ENCODE results near the gene EPB41. TPM values are rescaled to one million over a fixed set of nuclear protein-coding genes. Genes with fewer than 3 reads are reported as not detected.

EPB41 gene
- total and polyA plus RNA-seq, 9 of the 15 experiments (the other 6 are each of a cell fraction or from before 2014, with no cell fraction given): 3.7 to 213 (median 141) TPM

GRCh38 chr1:29123887-29124365, 209.6 kb downstream of the EPB41 start, which contains the start of gene TMEM200B:
TSS of gene TMEM200B (minus strand) at chr1:29123903. CDS start at chr1:29121828, 2,075 bp downstream.
- Histone ChIP-seq H3K27me3 (ENCODE audit: control insufficient read depth in 2 of 2, insufficient read depth in 2 of 2, low read length in 2 of 2) (no peaks in the 10 kb centered on the region), H3K9ac (ENCODE audit: insufficient read depth in 1 of 2, low read depth in 2 of 2, low read length in 2 of 2) (peak within 1 kb of the TSS; percentile 52 to 88; a peak in 3 of 4 replicates), H3K9me1 (ENCODE audit: control insufficient read depth, insufficient read depth, low read length) (no peaks in the 10 kb centered on the region), H3K4me2 (ENCODE audit: insufficient read depth, low read length) (peak within 1 kb of the TSS; percentile 71), H2AFZ (ENCODE audit: low read depth, low read length) (peak within 1 kb of the TSS; percentile 96), H3K9me3 (replicated peaks; ENCODE audit: control insufficient read depth, insufficient read depth, low read depth, low read length) (no peaks in the 10 kb centered on the region), H3K79me2 (ENCODE audit: control insufficient read depth, insufficient read depth, low read length) (no peaks in the 10 kb centered on the region), H3K27ac (ENCODE audit: extremely low read depth, low read depth, low read length) (peak within 1 kb of the TSS; percentile 60; the same call in 1 of the 3 replicates), H3K4me3 (peak within 1 kb of the TSS; percentile 67), H3K36me3 (ENCODE audit: control insufficient read depth, insufficient read depth, low read length) (peaks cover 10% of the 10 kb centered on the region; the same call in 2 of the 3 replicates), H3K4me1 (replicated peaks in 1 of 2; ENCODE audit: control insufficient read depth in 2 of 2, insufficient read depth in 2 of 2, low read length in 2 of 2) (peaks cover 6 to 41% of the 10 kb centered on the region in 2 experiments; a peak in 4 of 5 replicates), H4K20me1 (replicated peaks; ENCODE audit: control insufficient read depth, insufficient read depth, low read length) (no peaks in the 10 kb centered on the region)
- ChIA-PET POLR2A (interaction anchor here (0.8 to 1.9 kb wide), 7 partner anchors 10 to 119 kb away, joined by 3 to 6 read pairs (median 4); partner anchors contain the start of gene SRSF4), CTCF (ENCODE audit: low intra/inter-chr PET ratio) (no interaction called here)
- ATAC-seq (no peak), DNase-seq (ENCODE audit: extremely low read depth in 1 of 4, low spot score in 3 of 4) (no peak), FAIRE-seq (no peak)
- intact Hi-C loops (cut with micrococcal nuclease) (no loop called here), in situ Hi-C loops (cut with MboI) (no loop called here)
- BruUV-seq (replicated peaks): no TSS peak
- WGBS (ENCODE audit: insufficient coverage, low coverage, missing lambda C conversion rate): 78% methylated on average over 20 of the region's 46 CpGs
- TF ChIP-seq RBM15 (IDR thresholded peaks at IDR 0.05; ENCODE audit: insufficient read depth, low read length) (no peak), SNRNP70 (optimal IDR thresholded peaks at IDR 0.05; ENCODE audit: low read depth, low read length) (no peak), ZNF146 (CRISPR knock-in tag; IDR thresholded peaks at IDR 0.05; ENCODE audit: unreplicated experiment) (no peak), MNT (conservative IDR thresholded peaks at IDR 0.05) (no peak), PRMT5 (CRISPR knock-in tag; IDR thresholded peaks at IDR 0.05) (no peak), ZNF444 (CRISPR knock-in tag; IDR thresholded peaks at IDR 0.05) (no peak), SMARCA5 (IDR thresholded peaks at IDR 0.05) (peak; percentile 44; the same call in 1 of the 2 replicates), ZBTB49 (CRISPR knock-in tag; IDR thresholded peaks at IDR 0.05; ENCODE audit: borderline replicate concordance) (no peak), BHLHE40 (IDR thresholded peaks at IDR 0.05; ENCODE audit: low read length) (no peak), ZFP36 (IDR thresholded peaks at IDR 0.05; ENCODE audit: low read depth, low read length, partially characterized antibody) (peak; percentile 69), HDGF (IDR thresholded peaks at IDR 0.05) (0 out of 2 replicates have a peak, but pooled peaks have one; percentile 53), RBM22 (IDR thresholded peaks at IDR 0.05; ENCODE audit: low read depth, low read length, poor library complexity, severe bottlenecking) (peak; percentile 65), FUS (optimal IDR thresholded peaks at IDR 0.05; ENCODE audit: low read depth, low read length) (no peak), THRA (IDR thresholded peaks at IDR 0.05) (no peak), FOXJ2 (tag; IDR thresholded peaks at IDR 0.05) (no peak), ZNF77 (CRISPR knock-in tag; IDR thresholded peaks at IDR 0.05) (0 out of 2 replicates have a peak, but pooled peaks have one; percentile 39), HMGXB4 (CRISPR knock-in tag; IDR thresholded peaks at IDR 0.05) (no peak)
